Osteoblast (primary cell): ENCODE measurements around the gene HP1BP3. TPM values are rescaled to one million over a fixed set of nuclear protein-coding genes. Genes with fewer than 3 reads are reported as not detected.
A peak's percentile ranks its signal among the peaks of the same experiment; 100 is the strongest.

Source experiments
- DNase-seq: peaks from one replicate; pipeline ENCODE4 v3.0.0; 2011; ENCODE audit warnings: low spot score, mixed read lengths; ENCODE audit not compliant: insufficient read length; ENCODE audit errors: missing footprints
- H2AFZ ChIP-seq: 2 replicates; pipeline ENCODE4 v1.6.0; 2011; ENCODE audit warnings: mild to moderate bottlenecking, low read length
- H3K27ac ChIP-seq: 2 replicates; pipeline ENCODE4 v1.5.1; 2011; ENCODE audit warnings: mild to moderate bottlenecking, low read depth, low read length, moderate library complexity
- H3K27me3 ChIP-seq: 2 replicates; pipeline ENCODE4 v1.6.0; 2012; ENCODE audit warnings: mild to moderate bottlenecking, control low read depth, inconsistent platforms, low read length, moderate library complexity; ENCODE audit not compliant: insufficient read depth
- H3K36me3 ChIP-seq: 2 replicates; pipeline ENCODE4 v1.5.1; 2011; ENCODE audit warnings: mild to moderate bottlenecking, low read length, control low read depth, moderate library complexity; ENCODE audit not compliant: insufficient read depth
- H3K4me1 ChIP-seq: 2 replicates; pipeline ENCODE4 v1.5.1; 2011; ENCODE audit warnings: mild to moderate bottlenecking, low read length, control low read depth, moderate library complexity; ENCODE audit not compliant: insufficient read depth
- H3K4me2 ChIP-seq: 2 replicates; pipeline ENCODE4 v1.6.0; 2011; ENCODE audit warnings: mild to moderate bottlenecking, low read length; ENCODE audit not compliant: insufficient read depth
- H3K4me3 ChIP-seq: fragments of 200-600 bp; sonication (generic); 3 replicates; pipeline ENCODE4 v1.5.1; 2012; ENCODE audit warnings: mild to moderate bottlenecking, low read length, inconsistent platforms; ENCODE audit not compliant: insufficient read depth
- H3K79me2 ChIP-seq: 2 replicates; pipeline ENCODE4 v1.6.0; 2012; ENCODE audit warnings: mild to moderate bottlenecking, low read length, control low read depth, inconsistent platforms; ENCODE audit not compliant: insufficient read depth
- H3K9me3 ChIP-seq: 2 replicates; pipeline ENCODE4 v1.5.1; 2011; ENCODE audit warnings: low read depth, low read length, control low read depth
- H4K20me1 ChIP-seq: 2 replicates; pipeline ENCODE4 v1.6.0; 2012; ENCODE audit warnings: mild to moderate bottlenecking, low read length, control low read depth; ENCODE audit not compliant: insufficient read depth
- CTCF ChIP-seq: IDR thresholded peaks from 2 replicates; pipeline ENCODE4 v1.5.1; 2011; ENCODE audit warnings: mild to moderate bottlenecking, low read depth, low read length, moderate library complexity; ENCODE audit errors: extremely low read depth
- total RNA-seq: library from RNA; depleted of rRNA; stranded (reverse); fragments of >200 nt; gene quantifications from 2 replicates; pipeline ENCODE4 v1.2.3, GENCODE V29; 2012

HP1BP3 gene
- total RNA-seq, 1 donor, result 267 TPM

- peak; percentile 87 for DNase-seq
- Histone ChIP-seq H3K9me3 (no peaks in the 10 kb centered on the region), H3K36me3 (no peaks in the 10 kb centered on the region), H3K4me2 (no peak overlapping the region), H3K27ac (no peak overlapping the region), H3K27me3 (no peaks in the 10 kb centered on the region), H2AFZ (no peak overlapping the region), H3K4me1 (peaks cover 11% of the 10 kb centered on the region), H4K20me1 (no peaks in the 10 kb centered on the region), H3K4me3 (no peak overlapping the region), H3K79me2 (no peaks in the 10 kb centered on the region)
- TF ChIP-seq CTCF, result peak; percentile 56
Measured at GRCh38 chr1:20702416-20702815, 84.7 kb downstream of the HP1BP3 start.

- Histone ChIP-seq H3K4me1 (peaks cover 14% of the 10 kb centered on the region), H3K27me3 (no peaks in the 10 kb centered on the region), H3K4me2 (no peak overlapping the region), H4K20me1 (no peaks in the 10 kb centered on the region), H3K36me3 (no peaks in the 10 kb centered on the region), H3K27ac (no peak overlapping the region), H3K79me2 (no peaks in the 10 kb centered on the region), H3K9me3 (no peaks in the 10 kb centered on the region), H3K4me3 (no peak overlapping the region), H2AFZ (no peak overlapping the region)
- DNase-seq, result peak; percentile 25
- TF ChIP-seq CTCF, result no peak
Measured at GRCh38 chr1:20701847-20702246, 85.3 kb downstream of the HP1BP3 start.

GRCh38 chr1:20701446-20701845 lies 85.7 kb downstream of the HP1BP3 start:
- no peak overlapping the region for H3K4me2 ChIP-seq
- H3K4me3 ChIP-seq, result no peak overlapping the region
- TF ChIP-seq CTCF, result no peak
- H3K79me2 ChIP-seq, result no peaks in the 10 kb centered on the region
- peak; percentile 35 for DNase-seq
- peaks cover 17% of the 10 kb centered on the region for H3K4me1 ChIP-seq
- no peak overlapping the region for H3K27ac ChIP-seq
- H3K36me3 ChIP-seq, result no peaks in the 10 kb centered on the region
- no peak overlapping the region for H2AFZ ChIP-seq
- no peaks in the 10 kb centered on the region for H3K27me3 ChIP-seq
- H3K9me3 ChIP-seq, result no peaks in the 10 kb centered on the region
- no peaks in the 10 kb centered on the region for H4K20me1 ChIP-seq

GRCh38 chr1:20700636-20701215 lies 86.4 kb downstream of the HP1BP3 start:
- DNase-seq, result peak; percentile 48
- TF ChIP-seq CTCF, result no peak

More at GRCh38 chr1:20700636-20701215, 86.4 kb downstream of the HP1BP3 start:
- H3K9me3 ChIP-seq, result no peaks in the 10 kb centered on the region
- no peak overlapping the region for H3K4me2 ChIP-seq
- H3K79me2 ChIP-seq, result no peaks in the 10 kb centered on the region
- H3K27ac ChIP-seq, result no peak overlapping the region
- H3K4me1 ChIP-seq, result peaks cover 17% of the 10 kb centered on the region
- H3K27me3 ChIP-seq, result no peaks in the 10 kb centered on the region
- H2AFZ ChIP-seq, result no peak overlapping the region
- no peaks in the 10 kb centered on the region for H3K36me3 ChIP-seq
- H3K4me3 ChIP-seq, result no peak overlapping the region
- no peaks in the 10 kb centered on the region for H4K20me1 ChIP-seq
